WTC11 (cell line): Measurements from ENCODE around the gene CMTR1. TPM values are rescaled to one million over a fixed set of nuclear protein-coding genes. Genes with fewer than 3 reads are reported as not detected.

Experiments used
- ATAC-seq: fragments of 200-7000 bp; cut with Tn5 transposase; 2 replicates; pipeline ENCODE4 v1.10.0; 2021; ENCODE audit warnings: mild to moderate bottlenecking, moderate library complexity
- CTCF ChIA-PET: fragments of 300-600 bp; sonication (Branson Sonifier 250); formaldehyde crosslinking; loops from one replicate; lab custom pipeline; 2021; ENCODE audit warnings: antibody characterized with exemption; lab: Charles Lee
- POLR2A ChIA-PET: fragments of 350-600 bp; sonication (Branson Sonifier 250); formaldehyde crosslinking; loops from one replicate; lab custom pipeline; 2021; ENCODE audit warnings: antibody characterized with exemption; lab: Charles Lee
- DNase-seq: peaks from one replicate; pipeline ENCODE4 v3.0.0; 2021; ENCODE audit warnings: low spot score
- H3K27ac Mint-ChIP-seq: 2 replicates; pipeline ENCODE4 v1.8.0; 2021; ENCODE audit warnings: mixed read lengths
- H3K27me3 Mint-ChIP-seq: 2 replicates; pipeline ENCODE4 v1.8.0; 2021; ENCODE audit warnings: low read depth, mild to moderate bottlenecking, moderate library complexity, mixed read lengths
- H3K36me3 Mint-ChIP-seq: 2 replicates; pipeline ENCODE4 v1.8.0; 2021; ENCODE audit warnings: mixed read lengths
- H3K4me1 Mint-ChIP-seq: 2 replicates; pipeline ENCODE4 v1.8.0; 2022; ENCODE audit warnings: mixed read lengths
- H3K4me3 Mint-ChIP-seq: 2 replicates; pipeline ENCODE4 v1.8.0; 2021; ENCODE audit warnings: mild to moderate bottlenecking, moderate library complexity, mixed read lengths
- H3K9me3 Mint-ChIP-seq: 2 replicates; pipeline ENCODE4 v1.8.0; 2021; ENCODE audit warnings: mixed read lengths
- CREM ChIP-seq: sonication (generic); formaldehyde crosslinking; IDR thresholded peaks from 2 replicates; pipeline ENCODE4 v1.8.1; 2022; ENCODE audit warnings: mild to moderate bottlenecking, missing genetic modification reagents, moderate library complexity
- CTCF ChIP-seq: fragments of 200-600 bp; IDR thresholded peaks from 2 replicates; pipeline ENCODE4 v1.8.0; 2022; ENCODE audit warnings: antibody characterized with exemption
- E2F1 ChIP-seq: sonication (generic); formaldehyde crosslinking; IDR thresholded peaks from 2 replicates; pipeline ENCODE4 v1.8.0; 2022; ENCODE audit warnings: mild to moderate bottlenecking, missing genetic modification reagents
- E2F4 ChIP-seq: sonication (generic); formaldehyde crosslinking; IDR thresholded peaks from 2 replicates; pipeline ENCODE4 v1.8.1; 2022; ENCODE audit warnings: low read depth, mild to moderate bottlenecking, moderate library complexity, missing genetic modification reagents, borderline replicate concordance
- E2F5 ChIP-seq: sonication (generic); formaldehyde crosslinking; IDR thresholded peaks from 2 replicates; pipeline ENCODE4 v1.8.1; 2022; ENCODE audit warnings: mild to moderate bottlenecking, moderate library complexity, missing genetic modification reagents
- EMX1 ChIP-seq: fragments of 250-450 bp; sonication (Bioruptor Pico); IDR thresholded peaks from 2 replicates; pipeline ENCODE4 v1.8.0; 2021; ENCODE audit warnings: mild to moderate bottlenecking
- FOXJ3 ChIP-seq: sonication (generic); formaldehyde crosslinking; IDR thresholded peaks from 2 replicates; pipeline ENCODE4 v1.9.0; 2021; ENCODE audit warnings: missing genetic modification reagents, mild to moderate bottlenecking, borderline replicate concordance
- GABPB1 ChIP-seq: sonication (generic); formaldehyde crosslinking; IDR thresholded peaks from 2 replicates; pipeline ENCODE4 v1.8.1; 2023; ENCODE audit warnings: mild to moderate bottlenecking, missing genetic modification reagents
- IRF2 ChIP-seq: sonication (generic); formaldehyde crosslinking; IDR thresholded peaks from 2 replicates; pipeline ENCODE4 v1.8.0; 2022; ENCODE audit warnings: low read depth, missing genetic modification reagents, borderline replicate concordance
- PREB ChIP-seq: sonication (generic); formaldehyde crosslinking; IDR thresholded peaks from 2 replicates; pipeline ENCODE4 v1.8.1; 2022; ENCODE audit warnings: mild to moderate bottlenecking, missing genetic modification reagents, moderate library complexity, borderline replicate concordance
- RELA ChIP-seq: sonication (generic); formaldehyde crosslinking; IDR thresholded peaks from 2 replicates; pipeline ENCODE4 v1.8.1; 2022; ENCODE audit warnings: missing genetic modification reagents, mild to moderate bottlenecking, borderline replicate concordance
- ZMAT4 ChIP-seq: fragments of 250-450 bp; sonication (Bioruptor Pico); IDR thresholded peaks from 2 replicates; pipeline ENCODE4 v1.9.0; 2021; ENCODE audit warnings: mild to moderate bottlenecking
- ZNF121 ChIP-seq: sonication (generic); formaldehyde crosslinking; IDR thresholded peaks from 2 replicates; pipeline ENCODE4 v1.8.0; 2023; ENCODE audit warnings: missing genetic modification reagents
- ZNF232 ChIP-seq: sonication (generic); formaldehyde crosslinking; IDR thresholded peaks from 2 replicates; pipeline ENCODE4 v1.8.0; 2022; ENCODE audit warnings: mild to moderate bottlenecking, missing genetic modification reagents
- ZNF416 ChIP-seq: fragments of 250-450 bp; sonication (Bioruptor Pico); IDR thresholded peaks from 2 replicates; pipeline ENCODE4 v1.9.0; 2021; ENCODE audit warnings: mild to moderate bottlenecking, inconsistent platforms
- ZNF423 ChIP-seq: fragments of 250-450 bp; sonication (Bioruptor Pico); IDR thresholded peaks from 2 replicates; pipeline ENCODE4 v2.1.2; 2022; ENCODE audit warnings: mild to moderate bottlenecking, moderate library complexity
- ZNF512 ChIP-seq: sonication (generic); formaldehyde crosslinking; IDR thresholded peaks from 2 replicates; pipeline ENCODE4 v1.8.1; 2022; ENCODE audit warnings: missing genetic modification reagents, borderline replicate concordance
- ZNF532 ChIP-seq: fragments of 250-450 bp; sonication (Bioruptor Pico); IDR thresholded peaks from 2 replicates; pipeline ENCODE4 v1.9.0; 2021; ENCODE audit warnings: mild to moderate bottlenecking, borderline replicate concordance
- total RNA-seq: library from RNA; stranded (reverse); gene quantifications from 3 replicates; pipeline ENCODE4 v1.2.3, GENCODE V29; 2021

CMTR1 gene
- total RNA-seq, 1 experiment from 2014 or later: 38.6 TPM

- ChIA-PET POLR2A (no interaction called here), CTCF (interaction anchor here (0.6 to 0.7 kb wide), 2 partner anchors 48 to 153 kb away, joined by 3 read pairs; no protein-coding TSS in a partner anchor)
- Mint-ChIP-seq H3K4me1 (peaks cover 43% of the 10 kb centered on the region), H3K9me3 (0 out of 2 replicates have a peak, but pooled peaks cover 6% of the 10 kb centered on the region), H3K27ac (no peak overlapping the region), H3K36me3 (no peaks in the 10 kb centered on the region), H3K27me3 (peaks cover 25% of the 10 kb centered on the region), H3K4me3 (no peak overlapping the region)
- no peak for TF ChIP-seq ZNF532 (CRISPR knock-in tag)
- TF ChIP-seq E2F5: no peak
- TF ChIP-seq RELA (CRISPR knock-in tag): no peak
- TF ChIP-seq ZNF121 (CRISPR knock-in tag): no peak
- TF ChIP-seq EMX1: no peak
- no peak for TF ChIP-seq ZNF423 (CRISPR knock-in tag)
- TF ChIP-seq ZMAT4 (CRISPR knock-in tag): no peak
- DNase-seq (no peak), ATAC-seq (no peak)
These were observed 85.1 kb downstream of the CMTR1 start for GRCh38 chr6:37518116-37518515.

- TF ChIP-seq CREM (no peak), PREB (CRISPR knock-in tag) (no peak)
- no peak for ATAC-seq
- H3K9me3 Mint-ChIP-seq: 0 out of 2 replicates have a peak, but pooled peaks cover 6% of the 10 kb centered on the region
- ChIA-PET CTCF (interaction anchor here (0.6 kb wide), 1 partner anchor 25 kb away, joined by 3 read pairs; no protein-coding TSS in a partner anchor), POLR2A (no interaction called here)
- peaks cover 12% of the 10 kb centered on the region for H3K27me3 Mint-ChIP-seq
- no peak overlapping the region for H3K27ac Mint-ChIP-seq
- no peak overlapping the region for H3K4me3 Mint-ChIP-seq
- no peak for DNase-seq
- peaks cover 30% of the 10 kb centered on the region for H3K4me1 Mint-ChIP-seq
- H3K36me3 Mint-ChIP-seq: no peaks in the 10 kb centered on the region
These were observed 86.4 kb downstream of the CMTR1 start for GRCh38 chr6:37519461-37519860.

- ChIA-PET POLR2A (no interaction called here), CTCF (no interaction called here)
- ATAC-seq (no peak), DNase-seq (no peak)
- Mint-ChIP-seq H3K36me3 (no peaks in the 10 kb centered on the region), H3K9me3 (0 out of 2 replicates have a peak, but pooled peaks cover 6% of the 10 kb centered on the region), H3K4me3 (no peak overlapping the region), H3K27me3 (peaks cover 1% of the 10 kb centered on the region), H3K4me1 (peaks cover 22% of the 10 kb centered on the region), H3K27ac (no peak overlapping the region)
- TF ChIP-seq ZNF512 (CRISPR knock-in tag) (no peak), E2F4 (CRISPR knock-in tag) (no peak), E2F5 (no peak), ZNF232 (CRISPR knock-in tag) (no peak), E2F1 (CRISPR knock-in tag) (no peak), GABPB1 (CRISPR knock-in tag) (no peak), ZNF416 (no peak), FOXJ3 (CRISPR knock-in tag) (no peak), CTCF (no peak), IRF2 (CRISPR knock-in tag) (no peak)
These were observed 87.9 kb downstream of the CMTR1 start for GRCh38 chr6:37520926-37521325.
